Measurements from ENCODE around the gene PRDM15.
A peak's percentile ranks its signal among the peaks of the same experiment; 100 is the strongest.

PRDM15 gene

DNA sequence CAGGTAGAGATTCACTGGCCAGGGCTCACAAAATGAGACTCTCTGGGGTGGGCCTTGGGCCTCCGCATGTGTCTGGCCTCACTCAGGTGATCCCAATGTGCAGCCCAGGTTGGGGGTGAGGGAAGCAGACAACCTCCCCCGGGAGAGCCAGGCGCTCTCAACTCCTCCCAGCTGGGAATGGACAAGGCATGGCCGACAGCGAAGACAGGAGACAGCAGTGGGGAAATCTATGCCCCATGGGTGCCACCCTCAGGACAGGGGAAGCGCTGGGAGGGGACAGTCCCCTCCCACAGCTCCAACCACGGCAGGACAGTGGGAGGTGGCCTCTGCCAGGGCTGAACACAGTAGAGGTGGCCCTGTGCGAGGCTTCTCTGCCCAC lies 47.7 kb downstream of the PRDM15 start:
- H3K27ac ChIP-seq: peak overlapping the region; percentile 33; the same call in 1 of the 2 replicates
- no peak for TF ChIP-seq Cebpa-rat (IDR thresholded peaks at IDR 0.05)
- no peaks in the 10 kb centered on the region for H3K9me3 ChIP-seq
- H3K36me3 ChIP-seq: peaks cover 72% of the 10 kb centered on the region
- H4K20me1 ChIP-seq: no peaks in the 10 kb centered on the region
- peaks cover 52% of the 10 kb centered on the region for H3K4me1 ChIP-seq
- H3K9ac ChIP-seq: no peak overlapping the region
- H3K4me2 ChIP-seq: no peak overlapping the region
- H3K27me3 ChIP-seq: no peaks in the 10 kb centered on the region
- H3K4me3 ChIP-seq: no peak overlapping the region

DNA sequence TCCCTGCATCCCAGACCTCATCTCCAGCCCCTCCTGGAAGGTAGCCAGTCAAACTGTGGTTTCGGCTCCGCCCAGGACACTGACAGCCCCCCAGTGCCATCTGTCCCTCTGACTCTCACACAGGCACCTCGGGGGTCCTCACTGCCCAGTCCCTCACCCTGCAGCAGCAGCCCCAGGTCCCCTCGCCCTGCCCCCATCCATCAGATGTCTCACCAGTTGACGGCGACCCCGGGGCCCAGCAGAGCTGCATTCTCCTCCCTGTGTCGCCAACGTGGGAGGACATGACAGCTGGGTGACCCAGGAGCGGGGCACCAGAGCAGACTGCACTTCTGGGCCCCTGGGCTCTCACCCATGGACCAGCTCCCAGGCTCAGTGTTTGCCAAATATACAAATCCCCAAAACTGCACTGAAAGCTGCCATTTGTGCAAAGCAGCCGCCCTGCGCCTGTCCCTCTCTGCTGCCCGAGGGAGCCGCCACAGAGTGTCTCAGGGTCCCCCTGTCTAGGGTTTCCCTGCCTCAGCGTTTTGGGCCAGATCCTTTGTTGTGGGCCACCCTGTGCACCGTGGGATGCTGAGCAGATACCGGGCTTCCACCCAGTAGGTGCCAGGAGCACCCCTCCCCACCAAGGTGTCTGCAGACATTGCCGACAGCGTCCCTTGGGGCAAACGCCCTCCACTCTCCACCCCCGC lies 48.2 kb downstream of the PRDM15 start:
- no peak for TF ChIP-seq Cebpa-rat (IDR thresholded peaks at IDR 0.05)
- H3K27me3 ChIP-seq: no peaks in the 10 kb centered on the region
- H3K27ac ChIP-seq: peak overlapping the region; percentile 33; the same call in 1 of the 2 replicates
- H3K9me3 ChIP-seq: no peaks in the 10 kb centered on the region
- H3K4me3 ChIP-seq: no peak overlapping the region
- H3K36me3 ChIP-seq: peaks cover 72% of the 10 kb centered on the region
- no peak overlapping the region for H3K9ac ChIP-seq
- no peaks in the 10 kb centered on the region for H4K20me1 ChIP-seq
- H3K4me2 ChIP-seq: no peak overlapping the region
- peaks cover 46% of the 10 kb centered on the region for H3K4me1 ChIP-seq

GRCh38 chr21:41830145-41830707 lies 48.9 kb downstream of the PRDM15 start:
- TF ChIP-seq Cebpa-rat (IDR thresholded peaks at IDR 0.05): no peak
- H3K27ac ChIP-seq: no peak overlapping the region
- no peaks in the 10 kb centered on the region for H3K27me3 ChIP-seq
- peaks cover 44% of the 10 kb centered on the region for H3K4me1 ChIP-seq
- H3K9ac ChIP-seq: no peak overlapping the region
- H3K4me2 ChIP-seq: no peak overlapping the region
- no peak overlapping the region for H3K4me3 ChIP-seq
- H3K9me3 ChIP-seq: no peaks in the 10 kb centered on the region
- H4K20me1 ChIP-seq: no peaks in the 10 kb centered on the region
- peaks cover 75% of the 10 kb centered on the region for H3K36me3 ChIP-seq

GRCh38 chr21:41828884-41829360 lies 50.2 kb downstream of the PRDM15 start:
- H3K4me3 ChIP-seq: no peak overlapping the region
- no peak overlapping the region for H3K9ac ChIP-seq
- peaks cover 66% of the 10 kb centered on the region for H3K36me3 ChIP-seq
- H3K4me2 ChIP-seq: no peak overlapping the region
- no peak overlapping the region for H3K27ac ChIP-seq
- no peak for TF ChIP-seq Cebpa-rat (IDR thresholded peaks at IDR 0.05)
- H3K4me1 ChIP-seq: peaks cover 49% of the 10 kb centered on the region
- H3K27me3 ChIP-seq: no peaks in the 10 kb centered on the region
- H3K9me3 ChIP-seq: no peaks in the 10 kb centered on the region
- H4K20me1 ChIP-seq: no peaks in the 10 kb centered on the region

DNA sequence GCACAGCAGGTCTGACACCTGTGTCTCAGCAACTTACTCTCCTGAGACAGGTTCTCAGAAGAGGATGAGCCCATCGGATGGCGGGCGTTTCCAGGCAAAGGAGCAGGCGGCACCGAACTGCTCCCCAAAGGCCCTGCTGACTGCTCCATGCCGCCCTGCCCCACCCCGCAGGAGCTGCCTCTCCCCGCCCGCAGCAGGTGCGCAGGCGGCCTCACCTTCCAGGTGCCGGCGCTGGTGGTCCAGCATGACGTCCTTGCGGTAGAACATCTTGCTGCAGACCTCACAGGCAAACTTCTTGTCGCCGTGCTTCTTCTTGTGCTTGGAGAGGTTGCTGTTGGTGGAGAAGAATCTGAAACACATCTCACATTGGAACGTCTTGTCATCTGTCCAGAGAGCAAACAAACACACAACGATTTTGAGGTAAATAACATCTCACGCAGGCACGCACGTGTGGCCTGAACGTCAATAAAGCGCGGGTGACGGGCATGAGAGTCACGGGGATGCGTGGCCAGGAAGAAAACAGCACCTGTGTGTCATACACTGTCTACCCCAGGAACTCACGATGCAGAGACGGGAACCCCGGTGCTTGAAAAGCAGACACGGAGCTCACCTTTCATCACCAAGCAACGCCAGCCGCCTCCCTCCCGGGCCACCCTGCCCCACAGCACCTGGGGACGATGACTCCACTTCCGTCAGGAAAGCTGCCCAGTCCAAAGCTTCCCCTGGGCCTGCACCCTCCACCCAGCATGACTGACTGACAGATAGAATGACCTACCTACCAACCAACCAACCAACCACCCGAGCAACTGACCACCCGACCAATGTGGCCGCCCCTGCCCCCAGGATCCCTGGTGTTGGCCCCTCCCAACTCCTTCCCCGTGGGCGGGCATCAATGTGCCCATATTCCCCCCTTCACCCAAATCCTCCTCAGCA lies 50.9 kb downstream of the PRDM15 start:
- Histone ChIP-seq H3K4me3 (no peak overlapping the region), H4K20me1 (no peaks in the 10 kb centered on the region), H3K27me3 (no peaks in the 10 kb centered on the region), H3K9me3 (no peaks in the 10 kb centered on the region), H3K27ac (no peak overlapping the region), H3K9ac (no peak overlapping the region), H3K4me1 (peaks cover 49% of the 10 kb centered on the region), H3K36me3 (peaks cover 60% of the 10 kb centered on the region), H3K4me2 (no peak overlapping the region)
- TF ChIP-seq Cebpa-rat (IDR thresholded peaks at IDR 0.05): no peak

- Histone ChIP-seq H3K27ac (no peak overlapping the region), H3K4me1 (peaks cover 57% of the 10 kb centered on the region), H3K4me2 (no peak overlapping the region), H3K9ac (no peak overlapping the region), H3K9me3 (no peaks in the 10 kb centered on the region), H3K4me3 (no peak overlapping the region), H3K27me3 (no peaks in the 10 kb centered on the region), H3K36me3 (peaks cover 38% of the 10 kb centered on the region), H4K20me1 (no peaks in the 10 kb centered on the region)
- no peak for TF ChIP-seq Cebpa-rat (IDR thresholded peaks at IDR 0.05)
Measured at GRCh38 chr21:41825881-41826280, 53.3 kb downstream of the PRDM15 start.

GRCh38 chr21:41825216-41825615 lies 53.9 kb downstream of the PRDM15 start:
- Histone ChIP-seq H4K20me1 (no peaks in the 10 kb centered on the region), H3K9me3 (no peaks in the 10 kb centered on the region), H3K4me1 (peaks cover 59% of the 10 kb centered on the region), H3K27me3 (no peaks in the 10 kb centered on the region), H3K9ac (no peak overlapping the region), H3K36me3 (peaks cover 43% of the 10 kb centered on the region), H3K4me2 (peak overlapping the region; percentile 71), H3K4me3 (no peak overlapping the region), H3K27ac (peak overlapping the region; percentile 67; the same call in 1 of the 2 replicates)
- no peak for TF ChIP-seq Cebpa-rat (IDR thresholded peaks at IDR 0.05)

GRCh38 chr21:41824466-41825207 lies 54.5 kb downstream of the PRDM15 start:
- H3K9me3 ChIP-seq: no peaks in the 10 kb centered on the region
- H3K27ac ChIP-seq: peak overlapping the region; percentile 67
- no peaks in the 10 kb centered on the region for H4K20me1 ChIP-seq
- H3K36me3 ChIP-seq: peaks cover 44% of the 10 kb centered on the region
- no peak overlapping the region for H3K9ac ChIP-seq
- peak overlapping the region; percentile 71 for H3K4me2 ChIP-seq
- TF ChIP-seq Cebpa-rat (IDR thresholded peaks at IDR 0.05): no peak
- peaks cover 64% of the 10 kb centered on the region for H3K4me1 ChIP-seq
- H3K4me3 ChIP-seq: no peak overlapping the region
- H3K27me3 ChIP-seq: no peaks in the 10 kb centered on the region

DNA sequence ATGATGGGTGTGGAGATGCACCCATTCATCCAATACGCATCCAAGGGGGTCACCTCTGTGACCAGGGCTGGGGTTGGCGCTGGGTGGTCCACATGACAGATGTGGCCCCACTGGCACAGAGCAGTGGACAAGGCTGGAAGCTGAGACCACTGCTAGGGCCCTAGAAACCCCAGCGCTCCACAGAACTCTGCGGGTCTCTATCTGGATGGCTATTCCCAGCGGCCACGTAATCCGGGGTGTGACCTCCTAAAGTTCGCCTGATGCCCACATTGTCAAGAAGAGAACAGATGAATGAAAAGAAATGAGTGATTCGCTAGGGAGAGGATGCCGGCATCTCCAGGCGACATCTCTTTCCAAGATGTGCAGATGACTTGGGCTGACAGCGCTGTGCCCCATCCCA lies 55.2 kb downstream of the PRDM15 start:
- Histone ChIP-seq H3K36me3 (peaks cover 44% of the 10 kb centered on the region), H3K4me1 (peaks cover 62% of the 10 kb centered on the region)

More for the DNA sequence above, 55.2 kb downstream of the PRDM15 start:
- no peaks in the 10 kb centered on the region for H3K9me3 ChIP-seq
- H4K20me1 ChIP-seq: no peaks in the 10 kb centered on the region
- no peak overlapping the region for H3K9ac ChIP-seq
- TF ChIP-seq Cebpa-rat (IDR thresholded peaks at IDR 0.05): no peak
- H3K27me3 ChIP-seq: no peaks in the 10 kb centered on the region
- no peak overlapping the region for H3K4me3 ChIP-seq
- peak overlapping the region; percentile 71 for H3K4me2 ChIP-seq
- peak overlapping the region; percentile 67 for H3K27ac ChIP-seq
